ENCODE data around the gene CCDC24.

CCDC24 gene

DNA sequence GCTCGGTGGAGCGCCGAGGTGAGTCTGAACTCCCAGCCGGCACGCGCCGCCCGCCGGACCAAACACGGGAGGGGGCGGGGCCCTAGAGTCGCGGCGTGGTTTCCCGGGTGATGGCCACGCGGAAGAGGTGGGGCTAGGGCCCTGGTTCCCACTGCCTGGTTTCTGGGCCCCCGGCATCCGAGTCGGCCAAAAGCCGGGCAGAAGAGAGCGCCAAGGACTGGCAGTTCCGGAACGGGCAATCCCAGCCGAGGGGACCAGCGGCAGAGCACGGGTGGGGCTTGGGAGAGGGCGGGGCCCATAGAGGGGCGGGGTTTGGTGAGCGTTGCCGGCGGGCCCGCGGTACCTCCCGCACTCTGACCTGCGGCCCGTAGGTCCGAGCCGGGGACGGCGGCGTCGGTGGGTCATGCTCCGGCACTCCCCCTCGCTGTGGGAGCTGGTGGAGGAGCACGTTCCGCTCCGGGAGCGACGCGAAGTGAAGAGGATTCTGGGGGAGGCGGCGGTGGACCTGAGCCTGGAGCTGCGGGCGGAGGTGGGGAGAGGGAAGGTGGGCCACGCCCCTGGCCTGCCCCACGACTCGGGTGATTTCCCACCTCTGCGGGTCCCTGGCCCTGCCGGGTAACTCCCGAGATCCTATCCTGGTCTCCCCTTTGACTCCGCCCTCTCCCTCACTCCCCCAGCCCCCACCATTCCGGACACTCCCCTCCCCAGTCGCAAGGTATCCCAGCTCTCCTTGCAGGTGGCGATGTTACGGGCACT lies at the start of gene CCDC24:
Gene CCDC24, plus strand, starts transcription at position 124 of the 756 bp plus-strand sequence. Its CDS starts 280 bp downstream, at position 404.
- peak; percentile 67 for DNase-seq (ENCODE audit: low read depth)

DNA sequence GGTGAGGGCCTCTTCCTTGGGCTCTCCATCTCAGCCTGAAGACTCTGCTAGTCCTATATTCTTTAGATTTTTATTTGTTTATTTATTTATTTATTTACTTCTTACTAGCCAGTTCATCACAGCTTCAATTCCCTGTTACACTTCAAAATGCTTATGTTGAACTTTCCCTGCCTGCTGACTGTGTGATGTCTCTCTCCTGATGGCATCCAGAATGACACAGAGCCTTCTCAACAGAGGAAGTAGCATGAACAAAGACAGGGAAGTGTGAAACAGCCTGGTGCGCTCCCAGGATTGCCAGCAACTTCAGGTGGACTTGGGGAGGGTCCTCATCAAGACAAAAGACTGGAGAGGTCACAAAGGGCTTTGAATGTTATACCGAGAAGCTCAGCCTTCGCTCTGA lies 49.0 kb upstream of the CCDC24 start:
- DNase-seq (ENCODE audit: low read depth), result no peak

DNA sequence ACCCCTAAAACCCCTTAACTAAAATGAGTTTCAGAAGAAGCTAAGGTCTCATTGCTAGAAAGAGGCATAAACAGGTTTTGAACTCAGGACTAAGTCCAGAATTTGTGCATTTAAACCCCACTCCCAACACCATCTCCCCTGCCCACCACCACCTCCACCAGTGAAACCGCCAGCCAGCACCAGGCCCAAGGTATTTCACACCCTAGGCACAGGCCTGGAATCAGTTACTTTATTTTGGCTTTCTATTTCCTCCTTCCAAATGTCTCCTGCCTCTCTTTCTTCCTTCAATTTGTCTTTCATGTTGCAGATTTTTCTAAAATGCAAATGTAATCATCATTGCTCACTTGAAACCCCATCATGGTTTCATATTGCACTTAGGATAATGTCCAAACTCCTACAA lies 46.5 kb upstream of the CCDC24 start:
- no peak for DNase-seq (ENCODE audit: low read depth)

GRCh38 chr1:43945674-43946235 lies 45.6 kb upstream of the CCDC24 start:
- DNase-seq (ENCODE audit: low read depth), result no peak

DNA sequence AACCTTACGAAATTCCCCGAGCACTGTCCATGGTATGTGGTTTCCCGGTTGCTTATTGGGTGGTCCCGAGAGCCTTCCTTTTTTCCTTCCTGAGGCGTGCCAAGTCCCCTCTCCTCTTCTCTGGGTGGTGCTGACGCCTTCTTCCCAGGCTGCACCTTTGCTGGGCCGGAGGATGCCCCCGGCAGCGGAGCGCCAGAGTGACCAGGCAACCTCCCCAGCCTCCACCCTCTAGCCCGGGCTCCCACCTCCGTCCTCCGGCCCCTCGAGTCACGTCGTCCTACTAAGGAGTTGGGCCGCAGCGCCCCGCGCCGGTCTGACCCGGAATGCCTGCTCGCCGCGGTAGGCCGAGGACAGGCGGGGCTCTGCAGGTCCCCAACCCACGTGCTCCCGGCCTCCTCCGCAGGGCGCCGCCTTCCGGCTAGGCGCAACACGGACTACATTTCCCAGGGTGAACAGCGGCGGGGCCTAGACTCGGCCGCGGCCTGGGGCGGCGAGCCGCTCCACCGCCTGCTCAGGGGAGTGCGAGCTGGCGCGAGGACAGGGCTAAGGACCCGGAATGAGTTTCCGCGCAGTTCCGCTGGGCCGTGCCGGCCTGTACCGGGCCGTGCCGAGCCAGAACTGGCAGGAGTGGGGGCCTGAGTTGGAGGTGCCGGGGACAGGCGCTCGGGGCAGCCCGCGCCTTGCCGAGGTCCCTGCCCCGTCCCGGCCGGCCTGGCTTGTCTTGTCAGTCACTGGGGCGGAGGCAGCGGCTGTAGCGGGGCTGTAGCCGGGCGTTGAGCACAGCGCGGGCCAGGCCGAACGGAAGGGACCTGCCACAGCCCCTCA lies 45.0 kb upstream of the CCDC24 start, which contains the start of gene IPO13:
Gene IPO13, plus strand, starts transcription at position 715 of the 825 bp plus-strand sequence. CDS start 651 bp downstream, outside the sequence.
- DNase-seq (ENCODE audit: low read depth), result peak; percentile 96

DNA sequence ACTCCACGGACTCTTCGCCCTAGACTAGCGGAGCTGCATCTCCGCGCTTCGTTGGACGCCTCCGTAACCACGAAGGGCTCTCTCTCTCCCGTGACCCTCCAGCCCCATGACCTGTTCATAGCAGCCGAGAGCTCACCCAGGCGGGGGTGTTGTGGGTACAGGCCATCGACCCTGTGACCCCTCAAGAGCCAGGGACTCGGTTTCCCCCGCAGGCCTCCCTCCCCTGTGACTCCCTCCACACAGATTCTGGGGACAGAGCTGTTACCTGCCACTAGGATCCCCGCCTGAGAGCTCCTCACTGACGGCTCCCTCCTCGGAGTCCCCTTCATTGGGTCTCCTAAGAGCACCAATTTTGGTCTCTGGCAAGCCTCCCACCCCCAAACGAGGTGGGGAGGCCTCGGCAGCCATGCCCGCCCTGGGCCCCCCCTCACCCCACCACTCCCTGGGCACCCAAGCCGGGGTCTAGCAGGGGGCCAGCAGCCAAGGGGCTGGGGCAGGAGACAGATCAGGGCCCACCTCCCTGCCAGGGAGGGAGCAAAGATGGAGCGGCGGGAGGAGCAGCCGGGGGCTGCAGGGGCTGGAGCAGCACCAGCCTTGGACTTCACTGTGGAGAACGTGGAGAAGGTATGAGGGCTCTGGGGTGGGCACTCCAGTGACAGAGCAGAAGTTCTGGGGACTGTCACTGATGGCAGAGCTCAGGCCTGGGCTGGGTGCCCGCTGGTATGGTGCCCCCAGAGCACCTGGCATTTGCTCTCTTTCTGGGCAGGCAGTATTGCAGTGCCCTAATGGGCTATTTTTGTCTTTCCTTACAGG lies 44.1 kb upstream of the CCDC24 start:
- no peak for DNase-seq (ENCODE audit: low read depth)

- DNase-seq (ENCODE audit: low read depth), result no peak
These were observed 43.4 kb upstream of the CCDC24 start for GRCh38 chr1:43947874-43948437.

DNA sequence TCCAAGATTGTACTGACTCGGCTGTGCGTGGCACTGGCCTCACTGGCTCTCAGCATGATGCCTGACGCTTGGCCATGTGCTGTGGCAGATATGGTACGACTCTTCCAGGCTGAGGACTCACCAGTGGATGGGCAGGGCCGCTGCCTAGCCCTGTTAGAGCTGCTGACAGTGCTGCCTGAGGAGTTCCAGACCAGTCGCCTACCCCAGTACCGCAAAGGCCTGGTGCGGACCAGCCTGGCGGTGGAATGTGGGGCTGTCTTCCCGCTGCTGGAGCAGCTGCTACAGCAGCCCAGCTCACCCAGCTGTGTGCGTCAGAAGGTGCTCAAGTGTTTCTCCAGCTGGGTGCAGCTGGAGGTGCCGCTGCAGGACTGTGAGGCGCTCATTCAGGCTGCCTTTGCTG lies 41.7 kb upstream of the CCDC24 start:
- no peak for DNase-seq (ENCODE audit: low read depth)

- no peak for DNase-seq (ENCODE audit: low read depth)
These were observed 40.1 kb upstream of the CCDC24 start for GRCh38 chr1:43951021-43951985.

- DNase-seq (ENCODE audit: low read depth), result no peak
These were observed 38.6 kb upstream of the CCDC24 start for GRCh38 chr1:43952731-43953346.

- no peak for DNase-seq (ENCODE audit: low read depth)
These were observed 38.0 kb upstream of the CCDC24 start for GRCh38 chr1:43953361-43953760.

GRCh38 chr1:43954036-43954435 lies 37.4 kb upstream of the CCDC24 start:
- no peak for DNase-seq (ENCODE audit: low read depth)

DNA sequence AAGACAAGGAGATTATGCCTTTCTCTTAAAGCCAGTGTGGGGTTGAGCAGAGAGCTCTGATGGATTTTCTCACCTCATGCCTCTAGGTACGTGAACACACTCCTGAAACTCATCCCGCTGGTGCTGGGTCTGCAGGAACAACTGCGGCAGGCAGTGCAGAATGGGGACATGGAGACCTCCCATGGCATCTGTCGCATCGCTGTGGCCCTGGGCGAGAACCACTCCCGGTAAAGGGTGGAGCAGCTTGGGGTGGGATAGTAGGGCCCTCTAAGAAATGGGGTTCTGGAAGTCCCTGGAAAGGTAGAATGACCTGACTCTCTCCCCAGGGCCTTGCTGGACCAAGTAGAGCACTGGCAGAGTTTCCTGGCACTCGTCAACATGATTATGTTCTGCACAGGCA lies 35.2 kb upstream of the CCDC24 start:
- no peak for DNase-seq (ENCODE audit: low read depth)

GRCh38 chr1:43957407-43958040 lies 33.9 kb upstream of the CCDC24 start:
- DNase-seq (ENCODE audit: low read depth), result no peak

DNA sequence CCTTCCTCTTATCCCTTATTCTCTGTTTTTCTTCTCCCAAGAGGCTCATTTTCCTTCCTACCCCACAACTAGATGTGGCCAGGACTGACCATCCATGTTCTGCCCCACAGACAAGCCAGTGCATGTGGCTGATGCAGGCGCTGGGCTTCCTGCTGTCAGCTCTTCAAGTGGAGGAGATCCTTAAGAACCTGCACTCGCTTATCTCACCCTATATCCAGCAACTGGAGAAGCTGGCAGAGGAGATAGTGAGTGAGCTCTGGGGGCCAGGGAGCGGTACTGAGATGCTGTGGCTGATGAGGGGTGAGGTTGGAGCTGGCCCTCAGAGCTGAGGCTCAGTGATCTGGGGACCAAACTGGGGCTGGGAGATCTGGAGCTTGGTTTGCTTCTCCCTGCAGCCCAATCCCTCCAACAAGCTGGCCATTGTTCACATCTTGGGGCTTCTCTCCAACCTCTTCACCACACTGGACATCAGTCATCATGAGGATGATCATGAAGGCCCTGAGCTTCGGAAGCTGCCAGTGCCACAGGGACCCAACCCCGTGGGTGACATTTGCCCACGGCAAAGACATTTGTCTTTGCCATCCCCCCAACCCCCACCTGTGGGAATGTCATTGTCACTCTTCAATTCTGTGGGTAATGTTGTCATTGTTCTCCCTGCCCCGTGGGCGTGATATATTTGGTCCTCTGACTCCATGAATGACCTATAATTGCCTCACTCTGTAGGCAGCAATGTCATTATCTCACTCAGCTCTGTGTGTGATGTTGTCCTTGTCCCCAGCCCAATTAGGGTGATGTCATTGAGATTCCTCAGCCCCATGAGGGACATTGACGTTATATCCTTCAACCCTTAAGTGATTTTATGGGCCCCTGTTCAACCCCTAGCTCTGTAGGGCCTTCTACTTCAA lies 32.8 kb upstream of the CCDC24 start:
- DNase-seq (ENCODE audit: low read depth), result no peak

DNA sequence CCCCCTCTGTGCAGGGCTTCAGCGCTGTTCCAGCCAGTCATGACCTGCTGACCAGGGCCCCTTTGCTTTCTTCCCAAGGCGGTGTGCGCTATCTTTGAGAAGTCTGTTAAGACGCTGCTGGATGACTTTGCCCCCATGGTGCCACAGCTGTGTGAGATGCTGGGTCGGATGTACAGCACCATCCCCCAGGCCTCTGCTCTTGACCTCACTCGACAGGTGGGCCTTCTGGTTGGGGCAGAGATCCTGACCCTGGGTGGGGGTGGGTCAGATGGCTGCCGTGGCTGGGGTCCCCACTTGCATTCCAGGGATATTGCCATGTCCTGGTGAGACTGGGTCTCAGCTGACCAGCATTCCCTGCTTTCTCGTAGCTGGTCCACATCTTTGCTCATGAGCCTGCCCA lies 30.6 kb upstream of the CCDC24 start:
- no peak for DNase-seq (ENCODE audit: low read depth)

- no peak for DNase-seq (ENCODE audit: low read depth)
These were observed 29.7 kb upstream of the CCDC24 start for GRCh38 chr1:43961692-43962091.

DNA sequence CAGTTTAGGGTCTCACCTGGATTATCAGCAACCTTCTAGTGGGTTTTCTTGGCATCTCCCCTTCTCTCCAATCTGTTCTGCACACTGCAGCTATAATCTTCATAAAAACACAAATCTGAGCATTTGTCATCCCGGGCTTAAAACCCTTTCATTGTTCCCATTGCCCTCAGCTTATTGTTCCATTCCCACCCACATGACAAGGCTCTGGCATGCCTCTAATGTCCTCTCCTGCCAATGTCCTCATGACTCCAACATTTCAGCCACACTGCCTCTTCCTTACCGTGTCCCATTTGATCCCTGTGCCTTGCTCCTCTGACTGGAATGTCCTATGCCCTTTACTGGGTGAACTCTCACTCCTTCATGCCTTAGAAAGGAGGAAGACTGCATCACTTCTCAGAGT lies 29.1 kb upstream of the CCDC24 start:
- no peak for DNase-seq (ENCODE audit: low read depth)
